Hepatocyte (in vitro differentiated cells): ENCODE results near the gene SIK3. TPM values are rescaled to one million over a fixed set of nuclear protein-coding genes. Genes with fewer than 3 reads are reported as not detected.

Experiments used
- DNase-seq: peaks from one replicate; pipeline ENCODE4 v3.0.0-alpha.2; 2016; ENCODE audit warnings: low spot score
- H2AFZ ChIP-seq: fragments of 200-600 bp; sonication (generic); 2 replicates; pipeline ENCODE4 v1.6.0; 2016; ENCODE audit warnings: antibody characterized with exemption, mild to moderate bottlenecking
- H3K27ac ChIP-seq: fragments of 200-600 bp; sonication (generic); 2 replicates; pipeline ENCODE4 v1.5.1; 2016; ENCODE audit warnings: mild to moderate bottlenecking
- H3K27me3 ChIP-seq: fragments of 200-600 bp; sonication (generic); 2 replicates; pipeline ENCODE4 v1.6.1; 2016
- H3K36me3 ChIP-seq: fragments of 200-600 bp; sonication (generic); replicated peaks from 2 replicates; pipeline ENCODE4 v1.5.1; 2016; ENCODE audit warnings: low read depth; ENCODE audit not compliant: insufficient read depth
- H3K4me1 ChIP-seq: fragments of 200-600 bp; sonication (generic); 2 replicates; pipeline ENCODE4 v1.5.1; 2016; ENCODE audit warnings: mild to moderate bottlenecking, moderate library complexity; ENCODE audit not compliant: insufficient read depth
- H3K4me2 ChIP-seq: fragments of 200-600 bp; sonication (generic); 2 replicates; pipeline ENCODE4 v1.6.0; 2016
- H3K4me3 ChIP-seq: fragments of 200-600 bp; sonication (generic); 2 replicates; pipeline ENCODE4 v1.5.1; 2016; ENCODE audit warnings: mild to moderate bottlenecking
- H3K79me2 ChIP-seq: fragments of 200-600 bp; sonication (generic); 2 replicates; pipeline ENCODE4 v1.6.0; 2017; ENCODE audit warnings: mild to moderate bottlenecking
- H3K9me2 ChIP-seq: fragments of 200-600 bp; sonication (generic); replicated peaks from 2 replicates; pipeline ENCODE4 v1.6.0; 2017; ENCODE audit warnings: mild to moderate bottlenecking; ENCODE audit not compliant: insufficient read depth
- H3K9me3 ChIP-seq: fragments of 200-600 bp; sonication (generic); 2 replicates; pipeline ENCODE4 v1.5.1; 2016; ENCODE audit warnings: low read depth, mild to moderate bottlenecking
- H4K20me1 ChIP-seq: fragments of 200-600 bp; sonication (generic); 2 replicates; pipeline ENCODE4 v1.6.0; 2016; ENCODE audit warnings: mild to moderate bottlenecking; ENCODE audit not compliant: insufficient read depth, poor library complexity, severe bottlenecking
- CTCF ChIP-seq: fragments of 200-600 bp; sonication (generic); IDR thresholded peaks from 2 replicates; pipeline ENCODE4 v1.5.1; 2016; ENCODE audit warnings: antibody characterized with exemption, mild to moderate bottlenecking; ENCODE audit not compliant: poor library complexity
- EZH2 ChIP-seq: fragments of 200-600 bp; sonication (generic); IDR thresholded peaks from 2 replicates; pipeline ENCODE4 v1.6.1; 2016; ENCODE audit warnings: antibody characterized with exemption, mild to moderate bottlenecking, borderline replicate concordance
- EZH2phosphoT487 ChIP-seq: fragments of 200-600 bp; sonication (generic); IDR thresholded peaks from one replicate; pipeline ENCODE4 v1.6.1; 2018; ENCODE audit warnings: antibody characterized with exemption, mild to moderate bottlenecking, low read depth, moderate library complexity; ENCODE audit not compliant: unreplicated experiment, severe bottlenecking
- WGBS: methylation state at CpG from one replicate; pipeline ENCODE4 v1.1.6; 2016; ENCODE audit warnings: low lambda C conversion rate; ENCODE audit errors: missing lambda C conversion rate; 5-methylcytosine and 5-hydroxymethylcytosine counted together
- polyA plus RNA-seq: library from polyadenylated mRNA; unstranded; fragments of >200 nt; fragmentation: Nextera tagmentation; extraction: Ambion mirVana; gene quantifications from 2 replicates; pipeline ENCODE4 v1.2.1, GENCODE V29; 2016
- total RNA-seq: library from RNA; depleted of rRNA; stranded (reverse); fragments of >200 nt; gene quantifications from 2 replicates; pipeline ENCODE4 v1.2.3, GENCODE V29; 2014

Gene SIK3
- total and polyA plus RNA-seq, 2 experiments from 2014 or later, result 15.8 to 17.7 TPM

DNA sequence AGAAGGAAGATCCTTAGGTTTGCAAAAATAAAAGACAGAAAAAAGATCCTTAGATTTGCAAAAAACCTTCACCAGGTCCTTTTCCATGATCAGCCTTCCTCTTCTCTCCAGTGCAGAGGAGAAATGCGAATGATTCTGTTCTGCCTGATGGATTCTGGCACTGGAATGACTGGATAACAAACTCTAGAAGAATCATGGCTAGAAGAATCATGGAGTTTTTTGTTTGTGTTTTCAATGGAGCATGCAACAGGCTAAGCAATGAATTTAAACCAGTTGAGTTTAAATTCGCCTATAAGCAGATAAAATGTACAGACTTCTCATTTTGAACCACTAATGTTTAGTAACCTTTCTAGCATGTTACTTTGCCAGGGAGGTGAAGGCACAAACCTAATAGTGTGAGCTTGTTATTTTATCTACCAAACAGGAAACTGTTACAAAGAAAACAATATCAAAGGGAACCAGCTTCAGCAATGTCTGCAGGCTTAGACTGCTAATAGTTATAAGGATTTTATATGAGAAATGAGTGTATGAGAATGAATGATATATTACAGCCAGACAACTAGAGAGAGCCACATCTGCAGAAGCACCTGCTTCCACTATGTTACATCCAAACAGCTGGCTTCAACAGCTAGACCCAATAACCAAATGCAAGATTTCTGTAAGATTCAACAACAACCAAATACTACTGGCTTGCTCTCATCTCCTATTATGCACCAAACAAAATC is 196.1 kb downstream of the SIK3 start:
- 100% methylated on average over 2 of the region's 2 CpGs for WGBS
- Histone ChIP-seq H3K27me3 (no peaks in the 10 kb centered on the region), H3K9me2 (no peaks in the 10 kb centered on the region), H3K9me3 (no peaks in the 10 kb centered on the region), H2AFZ (no peak overlapping the region), H3K79me2 (no peaks in the 10 kb centered on the region), H3K27ac (no peak overlapping the region), H3K4me3 (no peak overlapping the region), H3K36me3 (no peaks in the 10 kb centered on the region), H3K4me1 (no peaks in the 10 kb centered on the region), H4K20me1 (no peaks in the 10 kb centered on the region), H3K4me2 (no peak overlapping the region)
- no peak for DNase-seq
- TF ChIP-seq CTCF, result no peak
- TF ChIP-seq EZH2phosphoT487, result no peak
- no peak for TF ChIP-seq EZH2

GRCh38 chr11:116901211-116901610 is 197.0 kb downstream of the SIK3 start:
- TF ChIP-seq CTCF (no peak), EZH2 (no peak), EZH2phosphoT487 (no peak)
- Histone ChIP-seq H3K79me2 (no peaks in the 10 kb centered on the region), H4K20me1 (no peaks in the 10 kb centered on the region), H3K9me2 (no peaks in the 10 kb centered on the region), H2AFZ (no peak overlapping the region), H3K27me3 (no peaks in the 10 kb centered on the region), H3K9me3 (no peaks in the 10 kb centered on the region), H3K4me3 (no peak overlapping the region), H3K27ac (no peak overlapping the region), H3K36me3 (no peaks in the 10 kb centered on the region), H3K4me1 (no peaks in the 10 kb centered on the region), H3K4me2 (no peak overlapping the region)
- DNase-seq, result no peak
- WGBS, result 91% methylated on average over 3 of the region's 3 CpGs

DNA sequence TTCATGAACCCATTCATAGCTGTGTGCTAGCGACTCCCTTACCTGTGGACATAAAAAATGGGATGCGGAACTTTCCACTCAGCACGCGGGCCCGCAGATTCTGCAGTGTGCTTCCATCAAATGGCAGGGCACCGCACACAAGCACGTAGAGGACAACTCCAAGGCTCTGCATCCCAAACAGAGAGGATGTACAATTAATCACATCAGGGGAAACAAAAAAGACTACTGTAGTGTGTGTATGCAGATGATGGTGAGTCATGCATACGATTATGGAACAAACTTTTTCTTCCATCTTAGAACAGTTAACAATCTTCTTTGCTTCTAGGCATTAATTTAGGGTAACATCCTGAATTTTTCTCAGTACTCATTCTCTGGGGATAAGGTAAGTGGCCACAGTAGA is 202.0 kb downstream of the SIK3 start:
- Histone ChIP-seq H3K79me2 (no peaks in the 10 kb centered on the region), H3K27me3 (no peaks in the 10 kb centered on the region), H3K4me3 (no peak overlapping the region), H3K4me2 (no peak overlapping the region), H3K9me2 (no peaks in the 10 kb centered on the region), H4K20me1 (no peaks in the 10 kb centered on the region), H3K27ac (no peak overlapping the region), H3K4me1 (no peaks in the 10 kb centered on the region), H3K36me3 (no peaks in the 10 kb centered on the region), H2AFZ (no peak overlapping the region), H3K9me3 (no peaks in the 10 kb centered on the region)
- TF ChIP-seq EZH2phosphoT487 (no peak), CTCF (no peak), EZH2 (no peak)
- DNase-seq, result no peak
- WGBS, result 98% methylated on average over 8 of the region's 8 CpGs
